B cell (primary cell): ENCODE results near the gene FOXO3.

Experiments
- EZH2 ChIP-seq: IDR thresholded peaks from 2 replicates; pipeline ENCODE4 v1.6.1; 2012; ENCODE audit warnings: borderline replicate concordance, low read depth, mild to moderate bottlenecking, moderate library complexity, low read length; ENCODE audit not compliant: insufficient read depth, poor library complexity, severe bottlenecking
- TF ChIP-seq, protein P1 (sequence below): fragments of 200-600 bp; IDR thresholded peaks from one replicate; pipeline ENCODE4 v1.8.0; 2022; ENCODE audit warnings: antibody characterized with exemption, mild to moderate bottlenecking

DNA sequence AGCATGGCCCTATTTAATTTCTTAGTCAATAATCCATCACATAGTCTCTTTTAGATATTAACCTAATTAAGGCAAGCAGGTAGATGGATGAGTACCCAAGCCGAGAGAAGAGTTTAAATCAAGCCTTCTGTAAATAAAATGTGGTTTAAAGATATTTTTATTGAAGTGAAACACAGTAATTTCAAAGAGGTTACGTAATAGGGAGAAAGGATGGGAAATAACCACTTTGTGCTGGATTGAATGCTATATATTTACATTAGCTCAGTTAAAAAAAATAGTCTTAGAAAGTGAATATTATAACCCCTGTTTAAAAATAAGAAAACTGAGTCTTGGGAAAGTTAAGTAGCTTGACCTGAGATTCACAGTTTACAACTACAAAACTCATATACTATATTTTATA is 37.0 kb upstream of the FOXO3 start:
- TF ChIP-seq, protein P1, sequence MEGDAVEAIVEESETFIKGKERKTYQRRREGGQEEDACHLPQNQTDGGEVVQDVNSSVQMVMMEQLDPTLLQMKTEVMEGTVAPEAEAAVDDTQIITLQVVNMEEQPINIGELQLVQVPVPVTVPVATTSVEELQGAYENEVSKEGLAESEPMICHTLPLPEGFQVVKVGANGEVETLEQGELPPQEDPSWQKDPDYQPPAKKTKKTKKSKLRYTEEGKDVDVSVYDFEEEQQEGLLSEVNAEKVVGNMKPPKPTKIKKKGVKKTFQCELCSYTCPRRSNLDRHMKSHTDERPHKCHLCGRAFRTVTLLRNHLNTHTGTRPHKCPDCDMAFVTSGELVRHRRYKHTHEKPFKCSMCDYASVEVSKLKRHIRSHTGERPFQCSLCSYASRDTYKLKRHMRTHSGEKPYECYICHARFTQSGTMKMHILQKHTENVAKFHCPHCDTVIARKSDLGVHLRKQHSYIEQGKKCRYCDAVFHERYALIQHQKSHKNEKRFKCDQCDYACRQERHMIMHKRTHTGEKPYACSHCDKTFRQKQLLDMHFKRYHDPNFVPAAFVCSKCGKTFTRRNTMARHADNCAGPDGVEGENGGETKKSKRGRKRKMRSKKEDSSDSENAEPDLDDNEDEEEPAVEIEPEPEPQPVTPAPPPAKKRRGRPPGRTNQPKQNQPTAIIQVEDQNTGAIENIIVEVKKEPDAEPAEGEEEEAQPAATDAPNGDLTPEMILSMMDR, result no peak
- TF ChIP-seq EZH2, result no peak
